SK-N-MC (cell line): ENCODE data around the gene ACSL3.

ENCODE experiments used
- EZH2 ChIP-seq: fragments of 200-600 bp; sonication (generic); IDR thresholded peaks from one replicate; pipeline ENCODE4 v1.6.1; 2017; ENCODE audit warnings: antibody characterized with exemption
- FOXP2 ChIP-seq: optimal IDR thresholded peaks from 2 replicates; pipeline ENCODE3; 2011; ENCODE audit warnings: mild to moderate bottlenecking, moderate library complexity; ENCODE audit not compliant: insufficient read depth; ENCODE audit errors: extremely low read length, control extremely low read depth
- POLR2AphosphoS5 ChIP-seq: IDR thresholded peaks from 2 replicates; pipeline ENCODE4 v1.6.1; 2012; ENCODE audit warnings: mild to moderate bottlenecking, low read depth, low read length, borderline replicate concordance

- TF ChIP-seq POLR2AphosphoS5 = no peak
- TF ChIP-seq EZH2 = no peak
- TF ChIP-seq FOXP2 = no peak
These were observed 31.9 kb downstream of the ACSL3 start for GRCh38 chr2:222892761-222893160.
